NCI-H345 (cell line): ENCODE data around the gene LMBRD2.
"Not testable (repeated sequence)": the region's sequence is repeated elsewhere in the genome, so short reads cannot be mapped to it uniquely, and the experiment has no call there.

Source experiments
- DNase-seq: peaks from one replicate; lab custom pipeline; 2025; lab: John Stamatoyannopoulos, UW

Gene LMBRD2

DNA sequence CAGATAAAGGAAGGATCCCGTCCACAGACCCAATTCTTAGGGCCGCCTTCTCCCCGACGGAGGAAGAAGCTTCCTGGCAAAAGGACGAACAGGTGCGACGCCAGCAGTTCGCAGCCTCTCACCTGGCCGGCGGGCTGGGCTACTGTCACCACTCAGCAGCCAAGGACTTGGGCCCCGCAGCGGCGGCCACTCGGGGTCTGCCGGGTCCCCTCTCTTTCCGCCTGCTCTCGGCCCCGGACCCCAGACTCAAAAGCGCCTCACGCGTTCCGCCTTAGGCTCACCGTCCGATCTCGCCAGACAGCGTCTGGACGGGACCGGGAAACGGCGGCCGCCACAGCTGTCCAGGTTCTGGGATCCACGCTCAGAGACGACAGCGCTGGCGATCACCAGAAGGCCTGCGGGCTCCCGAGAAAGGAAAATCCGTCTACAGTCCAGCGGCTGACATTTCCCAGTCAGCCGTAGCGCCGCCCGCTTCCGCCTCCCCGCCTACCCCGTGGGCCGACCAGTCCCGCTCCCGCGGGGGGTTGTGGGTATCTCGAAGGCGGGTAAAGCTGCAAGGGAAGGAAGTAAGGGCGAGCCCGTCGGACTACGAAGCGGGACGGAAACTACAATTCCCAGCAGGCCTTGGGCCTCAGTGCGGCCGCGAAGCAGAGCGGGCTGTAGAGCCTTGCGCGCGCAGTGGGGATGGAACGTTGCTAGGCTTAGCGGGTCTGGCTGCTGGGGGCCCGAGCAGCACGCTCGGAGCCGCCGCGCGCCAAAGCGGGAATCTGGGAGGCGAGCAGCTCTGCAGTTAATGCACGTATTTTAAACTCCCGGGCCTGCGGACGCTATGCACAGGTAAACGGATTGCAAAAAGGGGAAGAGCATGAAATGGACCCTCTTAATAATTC, at the start of gene LMBRD2, which contains the start of gene SKP2:
LMBRD2 (minus strand) TSS at position 454 of the 890 bp plus-strand sequence. CDS start 8,538 bp downstream, outside the sequence.
SKP2 (plus strand) TSS at position 678 of the 890 bp plus-strand sequence; CDS start at position 830, 152 bp downstream.
- DNase-seq = peak; percentile 99

DNA sequence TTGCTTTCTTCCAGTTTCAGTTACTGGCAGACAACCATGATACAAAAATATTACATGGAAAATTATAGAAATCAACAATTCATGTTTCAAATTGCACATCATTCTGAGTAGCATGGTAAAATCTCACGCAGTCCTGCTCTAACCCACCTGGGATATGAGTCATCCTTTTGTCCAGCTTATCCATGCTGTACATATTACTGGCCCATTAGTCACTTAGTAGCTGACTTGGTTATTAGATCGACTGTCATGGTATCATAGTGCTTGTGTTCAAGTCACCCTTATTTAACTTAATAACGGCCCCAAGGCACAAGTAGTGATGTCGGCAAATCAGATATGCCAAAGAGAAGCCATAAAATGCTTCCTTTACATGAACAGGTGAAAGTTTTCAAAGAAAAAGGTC, 48.8 kb upstream of the LMBRD2 start:
- no peak for DNase-seq

DNA sequence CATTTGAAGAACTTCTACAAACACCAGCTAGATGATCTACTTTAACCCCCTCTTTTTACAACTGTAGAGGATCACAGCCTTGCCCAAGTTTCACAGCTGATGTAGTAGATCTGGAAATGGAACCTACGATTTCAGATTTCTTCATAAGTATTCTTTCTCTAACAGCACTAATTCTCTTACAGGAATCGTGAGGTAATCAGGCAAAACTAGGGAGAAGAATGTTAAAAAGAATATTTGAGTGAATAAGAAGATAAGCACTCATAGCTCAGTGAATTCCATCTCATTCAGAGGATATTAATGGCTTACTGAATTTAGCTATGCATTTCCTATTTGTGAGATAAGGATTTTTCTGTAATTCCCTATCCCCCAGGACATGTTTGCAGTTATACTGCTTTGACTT, 47.9 kb upstream of the LMBRD2 start:
- DNase-seq = no peak

DNA sequence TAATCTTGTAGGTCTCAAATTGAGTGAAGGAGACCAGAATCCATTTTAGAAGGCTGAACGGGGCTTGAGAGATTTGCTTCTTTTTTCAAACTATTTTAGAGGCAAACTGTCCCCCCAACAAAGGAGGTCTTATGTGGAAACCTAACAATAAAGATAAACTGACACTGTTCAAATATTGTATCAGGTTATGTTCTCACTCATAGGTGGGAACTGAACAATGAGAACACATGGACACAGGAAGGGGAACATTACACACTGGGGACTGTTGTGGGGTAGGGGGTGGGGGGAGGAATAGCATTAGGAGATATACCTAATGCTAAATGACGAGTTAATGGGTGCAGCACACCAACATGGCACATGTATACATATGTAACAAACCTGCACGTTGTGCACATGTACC, 47.1 kb upstream of the LMBRD2 start:
- DNase-seq = not testable (repeated sequence)

DNA sequence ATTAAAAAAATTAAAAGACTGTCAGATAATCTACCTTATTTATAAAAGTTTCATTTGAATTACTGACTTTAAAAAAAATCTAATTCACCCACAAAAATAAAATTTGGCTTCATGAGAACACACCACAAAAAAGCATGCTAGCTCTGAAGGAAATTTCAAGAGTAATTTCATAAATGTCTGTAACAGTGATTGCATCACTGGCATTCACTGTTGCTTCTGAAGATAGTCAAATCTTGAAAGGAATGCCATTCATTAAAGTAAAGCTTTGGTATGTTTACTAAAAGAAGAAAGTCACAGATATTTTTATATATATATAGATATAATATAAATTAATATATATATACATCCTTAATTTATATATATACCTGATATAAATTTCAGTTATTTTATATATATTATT, 46.6 kb upstream of the LMBRD2 start:
- no peak for DNase-seq

DNA sequence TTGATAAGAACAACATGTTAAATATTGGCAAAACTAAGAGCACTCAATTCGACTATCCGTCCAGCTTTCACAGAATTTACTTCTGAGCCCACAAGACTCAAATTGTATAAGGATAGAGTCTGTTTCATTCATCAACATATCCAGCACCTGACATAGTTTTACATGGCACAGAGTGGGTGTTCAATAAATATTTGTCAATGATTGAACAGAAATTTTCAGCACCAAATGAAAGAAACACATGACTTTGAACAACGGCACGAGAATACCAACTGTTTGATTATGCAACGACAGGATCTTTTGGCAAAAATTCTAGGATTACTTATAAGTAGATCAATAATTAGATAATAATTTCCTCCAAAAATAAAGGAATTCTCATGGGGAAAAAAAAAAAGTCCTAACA, 42.1 kb upstream of the LMBRD2 start:
- DNase-seq = no peak

DNA sequence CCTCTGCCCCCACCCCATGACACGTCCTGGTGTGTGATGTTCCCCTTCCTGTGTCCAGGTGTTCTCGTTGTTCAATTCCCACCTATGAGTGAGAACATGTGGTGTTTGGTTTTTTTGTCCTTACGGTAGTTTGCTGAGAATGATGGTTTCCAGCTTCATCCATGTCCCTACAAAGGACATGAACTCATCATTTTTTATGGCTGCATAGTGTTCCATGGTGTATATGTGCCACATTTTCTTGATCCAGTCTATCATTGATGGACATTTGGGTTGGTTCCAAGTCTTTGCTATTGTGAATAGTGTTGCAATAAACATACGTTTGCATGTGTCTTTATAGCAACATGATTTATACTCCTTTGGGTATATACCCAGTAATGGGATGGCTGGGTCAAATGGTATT, 32.7 kb upstream of the LMBRD2 start:
- DNase-seq = not testable (repeated sequence)

DNA sequence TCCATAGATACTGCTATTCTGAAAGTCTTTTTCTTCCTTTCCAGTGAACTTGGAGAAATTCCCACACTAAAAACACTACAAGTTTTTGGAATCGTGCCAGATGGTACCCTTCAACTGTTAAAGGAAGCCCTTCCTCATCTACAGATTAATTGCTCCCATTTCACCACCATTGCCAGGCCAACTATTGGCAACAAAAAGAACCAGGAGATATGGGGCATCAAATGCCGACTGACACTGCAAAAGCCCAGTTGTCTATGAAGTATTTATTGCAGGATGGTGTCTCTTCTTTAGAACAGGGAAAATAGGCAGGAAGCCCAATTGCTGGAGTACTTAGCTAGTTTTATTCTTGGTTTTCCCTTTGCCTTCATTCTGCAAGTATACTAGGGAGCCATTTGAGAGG, 30.1 kb upstream of the LMBRD2 start:
- DNase-seq = no peak

DNA sequence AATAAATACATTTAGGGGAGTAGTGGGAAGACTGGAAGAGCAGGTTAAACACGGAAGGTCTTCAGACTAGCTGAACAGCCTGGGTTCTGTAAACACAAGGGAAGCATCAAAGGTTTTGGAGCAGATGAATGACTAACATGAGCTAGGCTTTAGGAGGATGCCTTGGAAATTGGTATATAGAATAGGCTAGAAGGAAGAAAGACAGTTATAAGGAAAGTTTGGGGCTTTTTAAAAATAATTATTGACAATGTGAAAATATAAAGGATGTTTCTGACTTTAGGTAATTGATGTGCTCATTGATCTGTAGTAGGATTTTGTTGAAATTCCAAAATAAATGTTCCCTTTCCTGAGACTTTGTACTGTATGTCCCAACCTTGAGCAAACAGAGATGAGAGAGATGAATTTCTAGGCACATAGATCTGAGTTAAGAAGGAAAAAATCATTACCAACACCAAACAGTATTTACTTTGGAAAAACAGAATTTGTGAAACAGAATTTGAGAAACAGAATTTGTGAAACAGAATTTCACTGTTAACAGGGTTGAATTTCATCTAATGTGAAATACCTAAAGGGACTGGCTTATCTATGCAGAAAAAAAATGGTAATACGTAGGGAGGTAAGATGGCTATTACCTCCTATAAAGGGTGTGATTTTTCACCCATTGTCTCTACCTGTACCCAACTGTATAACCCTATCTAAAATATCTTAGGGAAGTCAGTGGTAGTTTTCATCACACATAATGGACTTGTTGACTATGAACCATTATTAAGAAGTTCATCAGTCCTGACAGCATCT, 29.1 kb upstream of the LMBRD2 start:
- DNase-seq = no peak

DNA sequence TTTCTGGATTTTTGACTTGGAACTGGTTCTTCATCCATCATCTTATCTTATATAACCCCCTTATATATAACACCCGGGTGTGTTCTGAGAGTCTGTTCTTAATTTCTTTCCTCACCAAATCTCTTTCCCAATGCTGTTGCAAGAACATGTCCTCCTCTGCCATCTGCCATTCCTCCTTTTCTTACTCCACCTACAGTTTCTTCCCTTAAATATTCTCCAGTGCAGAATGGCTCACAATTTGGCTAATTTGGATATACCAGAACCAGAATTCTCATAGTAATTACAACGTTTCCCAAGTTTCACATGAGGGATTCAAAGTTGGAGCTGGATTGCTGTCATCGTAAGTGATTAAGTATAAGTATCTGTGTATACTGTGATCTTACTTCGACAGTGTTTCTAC, 28.3 kb upstream of the LMBRD2 start:
- no peak for DNase-seq

DNA sequence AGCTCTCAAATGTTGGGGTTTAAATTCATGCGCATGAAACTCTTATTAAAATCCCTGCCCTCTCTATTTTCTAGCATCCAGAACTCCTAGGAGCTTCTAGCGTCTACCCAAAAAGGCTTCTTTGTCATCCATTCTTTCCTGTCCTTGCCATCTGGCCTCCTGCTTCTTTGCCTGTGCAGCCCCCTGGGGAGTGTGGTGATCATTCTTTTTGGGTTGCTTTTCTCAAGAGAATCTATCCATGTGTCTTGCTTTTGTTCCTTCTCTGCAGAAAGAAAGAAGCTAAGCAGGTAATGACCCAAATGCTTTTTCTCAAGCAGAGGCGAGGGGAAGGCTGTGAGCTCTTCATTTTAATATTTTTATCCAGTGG, 26.8 kb upstream of the LMBRD2 start:
- no peak for DNase-seq

DNA sequence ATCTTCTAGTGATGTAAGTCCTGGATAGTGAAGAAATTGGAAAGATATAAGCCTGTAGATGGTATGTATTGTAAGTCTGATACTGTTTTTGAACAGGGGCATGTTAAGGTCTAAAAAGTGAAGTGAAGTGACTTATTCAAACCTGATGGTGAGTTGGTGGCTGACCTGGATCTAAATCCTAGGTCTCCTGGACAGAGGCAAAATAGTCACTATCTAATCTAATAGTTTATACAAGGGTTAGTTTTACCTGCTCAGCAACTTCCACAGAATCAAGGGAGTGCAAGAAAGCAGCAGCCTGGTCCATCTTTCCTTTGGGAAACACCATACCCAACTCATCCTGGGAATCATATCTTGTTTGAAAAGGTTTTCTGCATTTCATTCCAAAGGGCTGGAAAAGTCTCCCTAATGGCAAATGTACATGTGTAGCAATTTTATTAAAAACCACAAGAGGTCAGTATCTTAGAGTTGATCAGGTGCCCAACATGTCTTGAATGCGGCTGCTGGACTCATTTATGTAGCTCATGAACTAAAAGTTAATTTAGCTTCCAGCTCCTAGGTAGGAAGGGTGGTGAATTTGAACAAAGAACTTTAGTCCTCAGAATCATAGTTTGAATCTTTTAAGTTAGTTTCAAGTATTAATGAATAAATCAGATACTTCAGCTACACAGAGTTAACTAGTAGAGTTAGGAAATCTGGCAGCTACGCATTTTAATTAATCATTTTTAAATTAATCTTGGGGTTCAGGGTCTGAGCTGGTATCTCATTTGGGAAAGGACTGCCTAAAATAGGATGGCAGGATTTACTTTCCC, 26.2 kb upstream of the LMBRD2 start:
- peak; percentile 13 for DNase-seq

DNA sequence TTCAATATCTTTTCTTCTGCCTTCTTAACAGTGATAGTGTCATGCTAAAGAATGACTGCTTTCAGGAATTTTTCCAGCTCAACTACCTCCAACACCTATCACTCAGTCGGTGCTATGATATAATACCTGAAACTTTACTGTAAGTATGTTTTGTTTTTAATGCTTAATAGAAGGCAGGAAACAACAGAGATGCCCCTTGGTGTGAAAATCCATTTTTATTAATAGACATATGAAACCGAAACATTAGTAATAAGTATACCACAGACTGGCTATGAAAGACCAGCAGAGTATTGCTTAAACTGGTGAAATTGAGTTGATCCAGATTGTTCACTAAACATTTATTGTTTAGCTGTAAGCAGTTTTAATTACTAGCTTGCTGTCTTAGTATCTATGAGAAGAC, 25.5 kb upstream of the LMBRD2 start:
- no peak for DNase-seq

DNA sequence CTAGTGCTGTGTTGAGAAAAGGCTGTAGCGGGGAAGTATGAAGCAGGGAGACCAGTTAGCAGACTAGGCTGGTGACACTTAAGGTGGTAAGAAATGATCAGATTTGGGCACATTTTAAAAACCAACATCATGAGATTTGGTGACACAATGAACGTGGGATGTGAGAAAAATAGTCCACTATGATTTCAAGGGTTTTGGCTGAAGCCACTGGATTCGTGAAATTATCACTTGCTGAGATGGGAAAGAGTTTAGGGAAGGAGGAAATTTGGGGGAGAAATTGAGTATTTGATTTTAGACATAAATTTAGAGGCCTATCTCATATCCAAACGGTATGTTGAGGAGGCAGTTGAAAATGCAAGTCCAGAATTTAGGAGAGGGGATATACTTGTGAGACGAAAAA, 23.4 kb upstream of the LMBRD2 start:
- no peak for DNase-seq

DNA sequence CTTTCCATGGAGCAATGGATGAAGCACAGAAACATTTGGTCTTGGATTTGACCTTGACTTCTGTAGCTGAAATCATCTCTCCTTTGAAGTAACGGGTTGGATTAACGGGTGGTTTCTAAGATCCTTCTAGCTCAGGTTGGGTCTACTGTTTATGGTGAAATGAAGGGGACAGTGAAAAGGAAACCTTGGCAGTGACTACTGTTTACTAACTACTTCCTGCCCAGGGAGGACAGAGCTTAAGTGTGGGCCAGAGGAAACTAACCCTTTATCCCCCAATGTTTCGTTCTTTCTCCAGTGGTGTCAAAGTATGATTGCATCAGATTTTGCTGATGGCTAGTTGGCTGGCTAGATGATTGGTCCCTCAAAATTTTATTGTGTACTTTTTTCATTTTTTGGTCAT, 22.4 kb upstream of the LMBRD2 start:
- DNase-seq = no peak

DNA sequence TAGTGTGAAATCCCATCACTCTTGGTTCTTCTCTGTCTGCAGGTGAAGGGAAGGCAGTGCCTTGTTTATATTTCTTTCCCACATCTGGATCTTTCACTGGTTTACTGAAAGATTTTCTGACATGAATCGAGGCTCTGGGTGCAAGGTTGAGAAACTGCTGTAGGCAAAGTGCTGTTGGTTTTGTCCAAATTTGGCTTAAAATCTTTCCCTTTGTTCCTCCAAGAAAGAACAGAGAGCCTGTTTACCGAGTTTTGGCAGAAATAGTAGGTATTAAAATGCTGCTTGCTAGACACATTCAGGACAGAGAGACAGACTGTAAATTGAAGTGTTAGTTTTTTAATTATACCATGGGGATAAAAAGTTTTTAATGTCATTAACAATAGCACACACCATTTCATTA, 21.7 kb upstream of the LMBRD2 start:
- DNase-seq = no peak

DNA sequence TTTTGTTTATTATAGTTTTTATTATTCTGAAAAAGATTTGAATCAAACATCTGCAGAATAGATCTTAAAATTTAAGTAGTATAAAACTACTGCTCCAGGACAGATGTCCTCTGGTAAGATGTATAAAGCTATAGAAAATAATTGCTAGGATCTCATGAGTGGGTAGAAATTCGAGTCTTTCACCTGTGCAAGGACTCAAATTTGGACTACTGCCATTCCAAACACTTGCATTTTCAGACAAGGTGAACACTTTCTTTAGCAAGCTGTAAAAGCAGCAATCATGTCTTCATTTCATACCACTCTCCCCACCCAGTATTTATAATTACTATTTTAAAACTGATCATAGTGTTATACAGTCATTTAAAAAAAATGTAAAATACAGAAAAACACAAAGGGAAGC, 20.9 kb upstream of the LMBRD2 start:
- no peak for DNase-seq

DNA sequence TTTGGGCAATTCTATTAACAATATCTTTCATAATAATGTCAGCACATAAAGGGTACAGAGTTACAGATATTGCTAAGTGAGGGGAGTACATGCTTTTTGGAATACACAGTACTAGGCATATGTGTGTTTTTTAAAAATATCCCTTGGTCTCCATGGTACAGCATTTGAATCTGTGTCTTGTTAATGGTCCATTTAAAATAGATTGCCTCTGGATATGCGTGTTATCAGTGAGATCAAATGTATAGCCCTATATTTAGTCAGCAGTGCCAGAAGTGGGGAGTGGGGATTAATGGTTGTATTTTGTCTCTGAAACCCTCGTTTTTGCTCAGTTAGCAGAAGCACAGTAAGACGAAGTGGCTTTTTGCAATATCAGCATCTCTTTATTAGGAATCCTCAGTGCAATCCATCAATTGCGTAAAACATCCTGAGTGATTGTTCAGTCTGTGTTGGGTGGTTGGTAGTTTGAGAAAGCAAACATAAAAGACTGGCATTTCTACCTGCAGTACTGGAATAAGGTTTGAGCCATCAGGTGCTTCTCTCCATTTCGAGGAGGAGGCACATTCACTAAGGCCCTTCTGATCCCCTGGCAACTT, 19.2 kb upstream of the LMBRD2 start:
- DNase-seq = no peak

DNA sequence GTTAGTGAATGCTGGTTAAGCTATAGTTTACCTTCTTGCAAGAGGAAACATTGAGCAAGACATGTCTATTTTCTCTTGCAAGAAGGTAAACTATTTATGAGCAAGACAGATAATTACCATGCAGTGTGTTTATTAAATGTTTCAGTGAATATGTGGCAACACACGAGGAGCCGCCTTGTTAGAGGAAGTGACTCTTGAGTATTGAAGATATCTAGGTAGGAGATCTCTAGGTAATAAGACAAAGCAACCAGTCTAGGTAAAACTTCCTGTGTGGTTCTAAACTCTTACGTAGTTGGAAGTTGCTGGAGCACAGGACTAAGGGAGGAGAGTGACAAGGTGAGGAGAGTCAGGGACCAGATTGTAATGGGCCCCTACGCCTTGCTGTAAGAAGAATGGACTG, 17.1 kb upstream of the LMBRD2 start:
- no peak for DNase-seq

DNA sequence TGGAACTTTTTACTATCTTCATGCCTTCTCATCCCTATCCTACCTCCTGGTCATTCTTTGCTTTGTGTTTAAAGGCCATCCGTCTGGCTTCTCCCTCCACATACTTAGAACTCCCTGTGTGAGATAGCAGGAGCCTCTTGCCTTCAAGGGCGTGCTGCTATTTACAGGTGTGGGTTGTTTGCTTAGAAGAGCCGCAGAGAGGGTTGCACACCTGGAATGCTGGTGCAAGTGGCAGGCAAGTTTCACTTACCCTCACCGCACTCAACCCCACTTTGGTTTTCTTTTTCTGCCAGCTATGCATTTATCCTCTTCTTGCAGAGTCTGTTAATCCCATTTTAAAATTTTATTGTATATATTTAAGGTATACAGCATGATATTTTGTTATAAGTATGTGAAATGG, 12.8 kb upstream of the LMBRD2 start:
- DNase-seq = no peak

DNA sequence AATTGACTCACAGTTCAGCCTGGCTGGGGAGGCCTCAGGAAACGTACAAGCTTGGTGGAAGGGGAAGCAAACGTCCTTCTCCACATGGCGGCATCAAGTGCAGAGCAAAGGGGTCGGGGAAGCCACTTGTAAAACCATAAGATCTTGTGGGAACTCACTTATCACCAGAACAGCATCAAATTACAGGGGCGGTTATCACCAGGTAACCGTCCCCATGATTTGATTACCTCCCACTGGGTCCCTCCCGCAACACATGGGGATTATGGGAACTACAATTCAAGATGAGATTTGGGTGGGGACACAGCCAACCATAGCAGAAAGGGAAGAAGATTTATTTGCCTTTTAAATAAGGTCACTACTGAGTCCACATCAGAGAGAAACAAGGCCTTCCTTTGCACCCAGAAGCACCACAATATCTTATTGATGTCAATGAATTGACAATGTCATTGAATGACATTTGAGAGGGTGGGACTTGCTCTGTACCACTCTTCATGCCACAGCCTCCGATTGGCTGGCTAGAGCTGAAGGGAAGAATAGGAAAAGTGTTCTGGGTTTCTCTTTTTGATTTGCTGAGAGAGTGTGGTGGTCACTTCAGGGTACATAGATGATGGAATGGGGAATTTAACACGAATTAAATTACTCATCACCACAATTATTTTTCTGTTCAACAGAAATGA, 11.3 kb upstream of the LMBRD2 start:
- no peak for DNase-seq
